Measurements from ENCODE around the gene P2RX7.
"Not testable (repeated sequence)": the region's sequence is repeated elsewhere in the genome, so short reads cannot be mapped to it uniquely, and the experiment has no call there.

Gene P2RX7

GRCh38 chr12:121226399-121226798, 93.7 kb downstream of the P2RX7 start:
- no peak for DNase-seq (ENCODE audit: insufficient read length, low spot score)
- TF ChIP-seq, protein P1, sequence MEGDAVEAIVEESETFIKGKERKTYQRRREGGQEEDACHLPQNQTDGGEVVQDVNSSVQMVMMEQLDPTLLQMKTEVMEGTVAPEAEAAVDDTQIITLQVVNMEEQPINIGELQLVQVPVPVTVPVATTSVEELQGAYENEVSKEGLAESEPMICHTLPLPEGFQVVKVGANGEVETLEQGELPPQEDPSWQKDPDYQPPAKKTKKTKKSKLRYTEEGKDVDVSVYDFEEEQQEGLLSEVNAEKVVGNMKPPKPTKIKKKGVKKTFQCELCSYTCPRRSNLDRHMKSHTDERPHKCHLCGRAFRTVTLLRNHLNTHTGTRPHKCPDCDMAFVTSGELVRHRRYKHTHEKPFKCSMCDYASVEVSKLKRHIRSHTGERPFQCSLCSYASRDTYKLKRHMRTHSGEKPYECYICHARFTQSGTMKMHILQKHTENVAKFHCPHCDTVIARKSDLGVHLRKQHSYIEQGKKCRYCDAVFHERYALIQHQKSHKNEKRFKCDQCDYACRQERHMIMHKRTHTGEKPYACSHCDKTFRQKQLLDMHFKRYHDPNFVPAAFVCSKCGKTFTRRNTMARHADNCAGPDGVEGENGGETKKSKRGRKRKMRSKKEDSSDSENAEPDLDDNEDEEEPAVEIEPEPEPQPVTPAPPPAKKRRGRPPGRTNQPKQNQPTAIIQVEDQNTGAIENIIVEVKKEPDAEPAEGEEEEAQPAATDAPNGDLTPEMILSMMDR (IDR thresholded peaks at IDR 0.05; ENCODE audit: insufficient read depth, missing control alignments): no peak
- no peak for FAIRE-seq

GRCh38 chr12:121226871-121227270, 94.2 kb downstream of the P2RX7 start:
- FAIRE-seq; DNase-seq (ENCODE audit: insufficient read length, low spot score): not testable (repeated sequence)

- no peak for FAIRE-seq
- TF ChIP-seq, protein P1 (IDR thresholded peaks at IDR 0.05; ENCODE audit: insufficient read depth, missing control alignments): no peak
- no peak for DNase-seq (ENCODE audit: insufficient read length, low spot score)
These were observed 94.6 kb downstream of the P2RX7 start for GRCh38 chr12:121227294-121227693.

GRCh38 chr12:121228919-121229665, 96.4 kb downstream of the P2RX7 start:
- TF ChIP-seq, protein P1 (IDR thresholded peaks at IDR 0.05; ENCODE audit: insufficient read depth, missing control alignments): no peak
- FAIRE-seq: no peak
- DNase-seq (ENCODE audit: insufficient read length, low spot score): no peak

DNA sequence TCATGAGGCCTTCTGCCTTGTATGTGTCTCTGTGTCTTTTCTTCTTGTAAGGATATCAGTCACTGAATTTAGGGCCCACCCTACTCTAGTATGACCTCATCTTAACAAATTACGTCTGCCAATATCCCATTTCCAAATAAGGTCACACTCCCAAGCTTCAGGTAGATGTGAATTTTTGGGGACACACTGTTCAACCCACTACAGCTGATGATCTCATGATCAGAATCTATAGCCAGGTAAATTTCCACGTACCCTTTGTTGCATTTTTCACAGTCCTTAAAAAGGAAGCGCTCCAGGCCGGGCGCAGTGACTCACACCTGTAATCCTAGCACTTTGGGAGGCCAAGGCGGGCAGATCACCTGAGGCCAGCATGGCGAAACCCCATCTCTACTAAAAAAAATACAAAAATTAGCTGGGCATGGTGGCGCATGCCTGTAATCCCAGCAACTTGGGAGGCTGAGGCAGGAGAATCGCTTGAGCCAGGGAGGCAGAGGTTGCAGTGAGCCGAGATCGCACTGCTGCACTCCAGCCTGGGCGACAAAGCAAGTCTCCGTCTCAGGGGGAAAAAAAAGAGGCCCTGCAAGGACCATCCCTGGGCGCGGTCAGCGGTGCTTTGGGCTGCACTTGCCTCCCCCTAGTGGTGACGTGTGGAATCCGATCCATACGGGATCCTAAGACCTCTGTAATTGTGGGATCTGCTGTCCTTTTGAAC, 97.3 kb downstream of the P2RX7 start:
- not testable (repeated sequence) for FAIRE-seq
- peak; percentile 95 for DNase-seq (ENCODE audit: insufficient read length, low spot score)
- TF ChIP-seq, protein P1 (IDR thresholded peaks at IDR 0.05; ENCODE audit: insufficient read depth, missing control alignments): peak; percentile 68

DNA sequence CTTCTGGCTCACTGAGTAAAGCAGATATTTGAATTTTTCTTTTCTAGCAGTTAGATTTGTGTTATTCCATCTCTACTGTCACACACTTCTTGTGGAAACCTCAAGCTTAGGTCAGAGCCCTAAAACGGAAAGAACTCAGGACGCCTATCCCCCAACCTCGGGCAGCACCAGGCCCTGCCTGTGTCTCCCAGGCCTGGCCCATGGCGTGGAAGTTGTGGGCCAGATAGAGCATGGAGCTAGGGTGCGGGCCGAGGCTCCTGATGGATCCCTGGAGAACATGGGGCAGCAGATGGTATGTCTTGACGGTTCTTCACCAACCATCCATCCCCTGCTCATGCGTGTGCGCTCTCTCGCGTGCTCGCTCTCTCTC, 97.8 kb downstream of the P2RX7 start:
- TF ChIP-seq, protein P1 (IDR thresholded peaks at IDR 0.05; ENCODE audit: insufficient read depth, missing control alignments): no peak
- DNase-seq (ENCODE audit: insufficient read length, low spot score) (no peak), FAIRE-seq (no peak)

- TF ChIP-seq, protein P1 (IDR thresholded peaks at IDR 0.05; ENCODE audit: insufficient read depth, missing control alignments): no peak
- FAIRE-seq: no peak
- DNase-seq (ENCODE audit: insufficient read length, low spot score): no peak
These were observed 99.5 kb downstream of the P2RX7 start for GRCh38 chr12:121232163-121232562.

All from D721Med (cell line).